Uterus (tissue), 4 donors: ENCODE measurements around the gene DRD4. TPM values are rescaled to one million over a fixed set of nuclear protein-coding genes. Genes with fewer than 3 reads are reported as not detected.

Experiments
- DNase-seq, 2 donors: peaks; one replicate each; pipeline ENCODE4 v3.0.0-alpha.2; 2019 to 2020
- H3K27ac ChIP-seq, 2 donors: fragments of 200-600 bp; sonication (generic); 1 replicate in 1 of 2; 2 replicates in 1 of 2; pipeline ENCODE4 v1.5.1; 2016 to 2018
- H3K27me3 ChIP-seq, 2 donors: fragments of 200-600 bp; sonication (generic); one replicate each; pipeline ENCODE4 v1.5.1; 2018 to 2019; ENCODE audit warnings: control low read depth in 1 of 2
- H3K36me3 ChIP-seq, 2 donors: fragments of 200-600 bp; sonication (generic); one replicate each; pipeline ENCODE4 v1.5.1; 2019; ENCODE audit warnings: control low read depth in 1 of 2
- H3K4me1 ChIP-seq, 2 donors: fragments of 200-600 bp; sonication (generic); one replicate each; pipeline ENCODE4 v1.5.1; 2018 to 2019; ENCODE audit warnings: control low read depth in 1 of 2
- H3K4me3 ChIP-seq, 2 donors: fragments of 200-600 bp; sonication (generic); 1 replicate in 1 of 2; 2 replicates in 1 of 2; pipeline ENCODE4 v1.5.1; 2018 to 2019; ENCODE audit warnings: mild to moderate bottlenecking in 1 of 2
- H3K9me3 ChIP-seq, 2 donors: fragments of 200-600 bp; sonication (generic); one replicate each; pipeline ENCODE4 v1.5.1; 2019; ENCODE audit warnings: control low read depth in 1 of 2
- CTCF ChIP-seq, 4 experiments: fragments of 200-600 bp in 2 of 4; fragments of 450-650 bp in 2 of 4; sonication (generic) in 2 of 4; IDR thresholded peaks; one replicate each; pipeline ENCODE4 v1.5.1; 2016 to 2019; ENCODE audit warnings: antibody characterized with exemption in 4 of 4, mild to moderate bottlenecking in 2 of 4, moderate library complexity in 1 of 4
- POLR2A ChIP-seq, 2 donors: fragments of 450-650 bp; IDR thresholded peaks; one replicate each; pipeline ENCODE4 v1.6.1; 2016; ENCODE audit warnings: antibody characterized with exemption in 2 of 2, mild to moderate bottlenecking in 1 of 2, moderate library complexity in 1 of 2
- intact Hi-C: fragments of 100-400 bp; cut with DNase I; formaldehyde crosslinking; loops from one replicate; pipeline ENCODE4 v1.15.1; 2023; ENCODE audit warnings: low total_unique reads
- total RNA-seq, 4 donors: library from RNA; depleted of rRNA in 3 of 4; stranded (reverse); fragments of >200 nt in 3 of 4; gene quantifications; one replicate each; pipeline versions ENCODE4 v1.1.0 to v1.2.4, GENCODE V29; 2014 to 2023
- donor health status: DM: yes; HTN: yes; CAD: no.

DRD4 gene
- total RNA-seq, 4 donors from 2014 or later = 4.5 TPM; not detected in 3

DNA sequence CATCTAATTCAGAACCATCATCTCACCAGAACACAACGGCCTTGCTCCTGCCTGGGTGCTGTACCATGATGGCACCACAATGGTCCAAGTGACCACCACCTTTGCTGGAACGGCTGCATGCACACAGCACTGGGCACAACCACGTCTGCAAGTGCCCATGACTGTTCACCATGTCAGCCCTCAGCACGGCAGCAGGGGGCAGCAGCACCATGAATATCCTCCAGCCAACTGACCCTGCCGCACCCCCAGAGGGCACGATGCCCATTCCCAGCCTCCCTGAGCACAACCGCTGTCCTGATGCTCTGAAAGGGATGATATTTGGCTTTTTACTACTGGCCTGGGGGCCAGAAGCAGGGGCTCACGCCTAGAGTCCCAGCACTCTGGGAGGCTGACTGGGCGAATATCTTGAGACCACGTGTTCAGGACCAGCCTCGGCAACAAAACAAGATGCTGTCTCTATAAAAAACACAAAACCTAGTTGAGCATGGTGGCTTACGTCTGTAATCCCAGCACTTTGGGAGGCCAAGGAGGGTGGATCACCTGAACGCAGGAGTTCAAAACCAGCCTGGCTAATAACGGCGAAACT is 25.7 kb downstream of the DRD4 start:
- Histone ChIP-seq H3K27me3 (no peaks in the 10 kb centered on the region), H3K27ac (no peak overlapping the region), H3K9me3 (no peaks in the 10 kb centered on the region), H3K4me1 (no peaks in the 10 kb centered on the region), H3K4me3 (no peak overlapping the region), H3K36me3 (no peaks in the 10 kb centered on the region)
- intact Hi-C loops = loop anchor here (5.0 kb wide), 1 partner anchor 60 kb away; no protein-coding TSS in a partner anchor
- DNase-seq = peak; percentile 67 to 74
- TF ChIP-seq POLR2A (IDR thresholded peaks at IDR 0.05) (no peak), CTCF (IDR thresholded peaks at IDR 0.05) (peak; percentile 58 to 84 (median 73))

DNA sequence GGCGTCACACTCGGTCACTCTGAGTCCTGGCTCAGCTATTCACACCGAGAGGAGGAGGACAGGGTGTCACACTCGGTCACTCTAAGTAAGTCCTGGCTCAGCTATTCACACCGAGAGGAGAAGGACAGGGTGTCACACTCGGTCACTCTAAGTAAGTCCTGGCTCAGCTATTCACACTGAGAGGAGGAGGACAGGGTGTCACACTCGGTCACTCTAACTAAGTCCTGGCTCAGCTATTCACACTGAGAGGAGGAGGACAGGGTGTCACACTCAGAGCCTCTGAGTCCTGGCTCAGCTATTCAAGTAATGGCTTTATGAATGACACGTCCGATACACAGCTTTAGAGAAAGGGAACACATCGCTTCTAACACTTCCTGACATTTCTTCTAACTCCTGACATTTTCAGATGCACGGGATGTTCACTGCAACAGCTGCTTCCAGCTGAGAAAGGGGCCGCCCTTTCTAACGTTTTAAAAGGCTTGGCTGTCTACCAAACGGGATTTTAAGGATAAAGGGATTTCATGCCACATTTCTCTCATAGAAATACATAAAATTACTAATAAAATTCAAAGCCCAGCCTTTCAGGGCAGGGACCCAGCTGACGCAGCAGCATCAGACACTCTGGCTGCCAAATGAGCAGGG is 28.1 kb downstream of the DRD4 start:
- Histone ChIP-seq H3K27ac (peak overlapping the region; percentile 18 to 20), H3K9me3 (no peaks in the 10 kb centered on the region), H3K36me3 (no peaks in the 10 kb centered on the region), H3K4me1 (no peaks in the 10 kb centered on the region), H3K4me3 (no peak overlapping the region), H3K27me3 (no peaks in the 10 kb centered on the region)
- TF ChIP-seq CTCF (IDR thresholded peaks at IDR 0.05) = no peak
- TF ChIP-seq POLR2A (IDR thresholded peaks at IDR 0.05) = no peak
- intact Hi-C loops = no loop called here
- no peak for DNase-seq

DNA sequence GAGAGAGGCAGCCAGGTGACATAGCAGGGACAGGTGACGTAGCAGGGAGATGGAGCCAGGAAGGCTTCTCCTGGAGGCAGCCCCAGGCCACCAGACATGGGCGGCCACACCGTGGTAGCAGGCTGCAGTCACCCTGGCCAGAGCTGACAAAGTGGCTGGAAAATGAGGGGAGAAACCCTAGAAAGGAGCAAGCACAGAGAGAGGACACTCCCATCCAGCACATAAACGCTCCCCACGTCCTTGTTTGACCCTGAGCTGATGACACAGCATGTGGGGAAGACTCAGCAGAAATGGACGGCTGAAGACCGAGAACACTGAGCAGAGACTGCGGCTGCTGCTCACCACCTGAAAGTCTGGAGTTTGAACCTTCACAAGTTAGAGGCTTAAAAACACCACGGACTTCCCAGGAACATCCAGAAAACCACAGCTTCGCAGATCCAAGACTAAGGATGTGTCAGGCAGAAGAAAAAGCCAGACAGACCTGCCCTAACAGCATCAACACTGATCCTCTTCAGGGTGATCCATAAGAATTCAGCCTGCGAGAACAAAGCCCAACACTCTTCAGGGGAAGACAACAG is 28.7 kb downstream of the DRD4 start:
- intact Hi-C loops = no loop called here
- Histone ChIP-seq H3K4me3 (no peak overlapping the region), H3K27ac (peak overlapping the region; percentile 18 to 20), H3K4me1 (no peaks in the 10 kb centered on the region), H3K9me3 (no peaks in the 10 kb centered on the region), H3K36me3 (no peaks in the 10 kb centered on the region), H3K27me3 (no peaks in the 10 kb centered on the region)
- DNase-seq = peak in 1 of 2 donors; percentile 58
- TF ChIP-seq POLR2A (IDR thresholded peaks at IDR 0.05) (no peak), CTCF (IDR thresholded peaks at IDR 0.05) (no peak)

DNA sequence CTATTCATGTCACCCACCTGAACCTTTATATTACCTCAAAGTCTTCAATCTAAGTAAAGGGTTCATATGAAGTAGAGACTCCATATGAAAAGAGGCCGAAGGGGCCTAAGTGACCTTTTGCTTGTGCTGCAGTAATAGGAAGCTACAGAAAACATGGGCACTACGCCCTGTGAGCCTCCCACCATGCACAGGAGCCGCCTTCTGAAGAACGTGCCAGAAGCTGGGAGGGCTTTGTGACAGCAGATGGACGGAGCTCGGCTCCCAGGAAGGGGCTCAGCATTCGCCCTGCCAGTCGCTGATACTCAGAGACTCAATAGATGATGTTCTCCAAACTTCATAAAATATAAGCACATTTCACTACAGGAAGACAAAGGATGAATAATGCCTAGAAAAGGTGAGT is 36.8 kb downstream of the DRD4 start:
- intact Hi-C loops = no loop called here
- TF ChIP-seq POLR2A (IDR thresholded peaks at IDR 0.05) (no peak), CTCF (IDR thresholded peaks at IDR 0.05) (no peak)
- H3K4me3 ChIP-seq = no peak overlapping the region
- no peak overlapping the region for H3K27ac ChIP-seq
- no peaks in the 10 kb centered on the region for H3K27me3 ChIP-seq
- no peaks in the 10 kb centered on the region for H3K9me3 ChIP-seq
- no peaks in the 10 kb centered on the region for H3K36me3 ChIP-seq
- no peaks in the 10 kb centered on the region for H3K4me1 ChIP-seq
- no peak for DNase-seq

GRCh38 chr11:674406-674805 is 37.3 kb downstream of the DRD4 start:
- TF ChIP-seq POLR2A (IDR thresholded peaks at IDR 0.05) (no peak), CTCF (IDR thresholded peaks at IDR 0.05) (no peak)
- no peaks in the 10 kb centered on the region for H3K4me1 ChIP-seq
- no peak overlapping the region for H3K4me3 ChIP-seq
- no peaks in the 10 kb centered on the region for H3K9me3 ChIP-seq
- no peaks in the 10 kb centered on the region for H3K36me3 ChIP-seq
- H3K27me3 ChIP-seq = no peaks in the 10 kb centered on the region
- intact Hi-C loops = no loop called here
- no peak overlapping the region for H3K27ac ChIP-seq
- no peak for DNase-seq
